H9 (cell line): ENCODE results near the gene TRIB2. TPM values are rescaled to one million over a fixed set of nuclear protein-coding genes. Genes with fewer than 3 reads are reported as not detected.

Experiments used
- DNase-seq: peaks from one replicate; pipeline ENCODE4 v3.0.0-alpha.2; 2017
- H2AFZ ChIP-seq: one replicate; pipeline ENCODE4 v1.6.1; 2013; ENCODE audit warnings: mild to moderate bottlenecking, low read length, control low read depth, moderate library complexity
- H2AK5ac ChIP-seq: 2 replicates; pipeline ENCODE4 v1.6.1; 2013; ENCODE audit warnings: low read length, control low read depth, mixed read lengths; ENCODE audit not compliant: insufficient read length
- H2BK120ac ChIP-seq: one replicate; pipeline ENCODE4 v1.6.1; 2013; ENCODE audit warnings: low read depth, mild to moderate bottlenecking, low read length, control low read depth, inconsistent platforms; ENCODE audit not compliant: poor library complexity, severe bottlenecking
- H2BK12ac ChIP-seq: 2 replicates; pipeline ENCODE4 v1.6.1; 2013; ENCODE audit warnings: low read length, control low read depth, mixed read lengths, low read depth; ENCODE audit not compliant: insufficient read length
- H2BK15ac ChIP-seq: 2 replicates; pipeline ENCODE4 v1.6.1; 2013; ENCODE audit warnings: low read depth, low read length, control low read depth
- H2BK20ac ChIP-seq: one replicate; pipeline ENCODE4 v1.6.1; 2013; ENCODE audit warnings: low read depth, mild to moderate bottlenecking, low read length, control low read depth, inconsistent platforms; ENCODE audit not compliant: poor library complexity, severe bottlenecking
- H2BK5ac ChIP-seq: 2 replicates; pipeline ENCODE4 v1.6.1; 2013; ENCODE audit warnings: low read length, control low read depth, mixed read lengths; ENCODE audit not compliant: insufficient read length
- H3K14ac ChIP-seq: 2 replicates; pipeline ENCODE4 v1.6.1; 2013; ENCODE audit warnings: low read length, control low read depth; ENCODE audit not compliant: insufficient read depth
- H3K18ac ChIP-seq: 2 replicates; pipeline ENCODE4 v1.6.1; 2013; ENCODE audit warnings: low read depth, mild to moderate bottlenecking, mixed read lengths, low read length, control low read depth; ENCODE audit not compliant: insufficient read length
- H3K23ac ChIP-seq: 2 replicates; pipeline ENCODE4 v1.6.1; 2013; ENCODE audit warnings: low read length, control low read depth, mixed read lengths, low read depth; ENCODE audit not compliant: insufficient read length
- H3K23me2 ChIP-seq: 2 replicates; pipeline ENCODE4 v1.6.1; 2013; ENCODE audit warnings: low read depth, mild to moderate bottlenecking, mixed read lengths, low read length, control low read depth; ENCODE audit not compliant: insufficient read length, poor library complexity, severe bottlenecking
- H3K27ac ChIP-seq: 2 replicates; pipeline ENCODE4 v1.5.1; 2013; ENCODE audit warnings: low read length, control low read depth, mixed read lengths, low read depth; ENCODE audit not compliant: insufficient read length
- H3K27me3 ChIP-seq: 2 replicates; pipeline ENCODE4 v1.6.1; 2013; ENCODE audit warnings: low read length, control low read depth, inconsistent platforms; ENCODE audit not compliant: insufficient read depth
- H3K4ac ChIP-seq: 2 replicates; pipeline ENCODE4 v1.6.1; 2013; ENCODE audit warnings: low read depth, mild to moderate bottlenecking, control low read depth, inconsistent platforms, low read length, moderate library complexity
- H3K4me1 ChIP-seq: 2 replicates; pipeline ENCODE4 v1.6.1; 2013; ENCODE audit warnings: low read length, control low read depth, inconsistent platforms; ENCODE audit not compliant: insufficient read depth
- H3K4me2 ChIP-seq: 2 replicates; pipeline ENCODE4 v1.6.1; 2013; ENCODE audit warnings: low read length, control low read depth, mixed read lengths; ENCODE audit not compliant: insufficient read length, insufficient read depth
- H3K56ac ChIP-seq: 2 replicates; pipeline ENCODE4 v1.6.1; 2013; ENCODE audit warnings: low read depth, mild to moderate bottlenecking, mixed read lengths, low read length, control low read depth; ENCODE audit not compliant: insufficient read length
- H3K79me1 ChIP-seq: 2 replicates; pipeline ENCODE4 v1.6.1; 2013; ENCODE audit warnings: low read depth, mild to moderate bottlenecking, moderate library complexity, low read length, control low read depth, inconsistent platforms; ENCODE audit not compliant: insufficient read depth, poor library complexity, severe bottlenecking
- H3K79me2 ChIP-seq: 2 replicates; pipeline ENCODE4 v1.6.1; 2013; ENCODE audit warnings: low read length, control low read depth, inconsistent platforms; ENCODE audit not compliant: insufficient read depth
- H3K9ac ChIP-seq: 2 replicates; pipeline ENCODE4 v1.6.1; 2013; ENCODE audit warnings: low read length, control low read depth, mixed read lengths; ENCODE audit not compliant: insufficient read length; ENCODE audit errors: extremely low read depth
- H3K9me3 ChIP-seq: one replicate; pipeline ENCODE4 v1.6.1; 2013; ENCODE audit warnings: low read depth, low read length, inconsistent platforms; ENCODE audit not compliant: control insufficient read depth
- H3T11ph ChIP-seq: one replicate; pipeline ENCODE4 v1.6.1; 2013; ENCODE audit warnings: mild to moderate bottlenecking, low read length, control low read depth, inconsistent platforms
- H4K20me1 ChIP-seq: one replicate; pipeline ENCODE4 v1.6.1; 2013; ENCODE audit not compliant: control insufficient read depth, insufficient read length, insufficient read depth
- H4K5ac ChIP-seq: 2 replicates; pipeline ENCODE4 v1.6.1; 2013; ENCODE audit warnings: low read depth, mild to moderate bottlenecking, mixed read lengths, low read length, control low read depth; ENCODE audit not compliant: insufficient read length
- H4K8ac ChIP-seq: replicated peaks from 2 replicates; pipeline ENCODE4 v1.6.1; 2013; ENCODE audit warnings: low read length, control low read depth, mixed read lengths, low read depth; ENCODE audit not compliant: insufficient read length
- H4K91ac ChIP-seq: 2 replicates; pipeline ENCODE4 v1.6.1; 2013; ENCODE audit warnings: low read depth, mild to moderate bottlenecking, moderate library complexity, mixed read lengths, low read length, control low read depth; ENCODE audit not compliant: insufficient read length
- H3K27ac Mint-ChIP-seq, 3 experiments: 2 replicates in 2 of 3; 3 replicates in 1 of 3; pipeline ENCODE4 v1.8.0; 2020 to 2021; ENCODE audit warnings: mixed read lengths in 3 of 3, mild to moderate bottlenecking in 1 of 3, moderate library complexity in 1 of 3
- H3K27me3 Mint-ChIP-seq: 2 replicates; pipeline ENCODE4 v1.8.0; 2021; ENCODE audit warnings: low read depth, mild to moderate bottlenecking, moderate library complexity, mixed read lengths
- H3K36me3 Mint-ChIP-seq, 3 experiments: 2 replicates in 2 of 3; 3 replicates in 1 of 3; pipeline ENCODE4 v1.8.0; 2020 to 2021; ENCODE audit warnings: low read depth in 3 of 3, mixed read lengths in 3 of 3; ENCODE audit not compliant: insufficient read depth in 1 of 3
- H3K4me1 Mint-ChIP-seq, 2 experiments: 2 replicates each; pipeline ENCODE4 v1.8.0; 2020; ENCODE audit warnings: mixed read lengths in 2 of 2
- H3K4me3 Mint-ChIP-seq, 2 experiments: 2 replicates in 1 of 2; 3 replicates in 1 of 2; pipeline ENCODE4 v1.8.0; 2020 to 2021; ENCODE audit warnings: mild to moderate bottlenecking in 2 of 2, mixed read lengths in 2 of 2, moderate library complexity in 1 of 2
- H3K9me3 Mint-ChIP-seq, 2 experiments: 2 replicates in 1 of 2; 3 replicates in 1 of 2; pipeline ENCODE4 v1.8.0; 2020; ENCODE audit warnings: mild to moderate bottlenecking in 2 of 2, mixed read lengths in 2 of 2, moderate library complexity in 1 of 2
- WGBS: extraction: QIAGEN DNeasy Blood & Tissue Kit; methylation state at CpG from one replicate; pipeline ENCODE4 v1.1.7; 2013; ENCODE audit warnings: missing lambda C conversion rate, low lambda C conversion rate, mixed read lengths; ENCODE audit not compliant: insufficient read length; ENCODE audit errors: extremely low coverage; 5-methylcytosine and 5-hydroxymethylcytosine counted together
- total RNA-seq: library from RNA; stranded (reverse); gene quantifications from 2 replicates; pipeline ENCODE4 v1.2.1, GENCODE V29; 2021
- TF ChIP-seq, protein P1 (sequence below): fragments of 200-600 bp; sonication (generic); conservative IDR thresholded peaks from 3 replicates; pipeline ENCODE4 v1.8.0; 2021; ENCODE audit warnings: antibody characterized with exemption, mild to moderate bottlenecking

TRIB2 gene
- total RNA-seq, 1 experiment from 2014 or later: 41.9 TPM

DNA sequence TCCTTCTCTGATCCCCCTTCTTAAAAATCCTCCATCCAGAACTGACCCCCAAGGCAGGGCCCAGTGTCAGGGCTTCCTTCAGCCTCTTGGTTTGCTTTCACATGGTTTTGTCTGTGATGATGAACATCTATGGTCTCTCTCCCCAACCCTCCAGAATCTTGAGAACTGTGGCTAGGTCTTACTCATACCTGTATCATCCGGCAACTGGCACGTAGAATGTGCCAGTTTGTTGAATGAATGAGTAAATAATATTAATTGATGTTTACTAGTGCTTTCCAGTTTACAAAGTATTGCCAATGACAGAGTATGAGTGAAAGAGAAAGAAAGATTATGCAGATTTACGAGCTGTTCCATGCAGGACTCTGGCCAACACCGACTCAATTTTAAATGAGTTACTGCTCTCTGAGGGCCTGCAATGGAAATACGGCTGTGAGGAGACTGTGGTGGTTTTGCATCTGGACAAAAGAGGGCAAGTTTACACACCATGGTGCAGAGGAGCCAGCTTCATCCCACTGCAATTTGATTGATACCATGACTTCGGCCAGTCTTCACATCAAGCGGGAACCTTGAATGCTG lies 29.9 kb upstream of the TRIB2 start:
- Histone ChIP-seq H3K4me2 (no peak overlapping the region), H3K14ac (no peak overlapping the region), H3K27ac (no peak overlapping the region), H3K79me2 (no peaks in the 10 kb centered on the region), H3K9me3 (no peaks in the 10 kb centered on the region), H2BK12ac (no peak overlapping the region), H3K23ac (no peak overlapping the region), H3T11ph (no peak overlapping the region), H2BK20ac (no peak overlapping the region), H4K5ac (no peak overlapping the region), H3K4ac (no peak overlapping the region), H2BK15ac (no peak overlapping the region), H3K79me1 (no peaks in the 10 kb centered on the region), H3K23me2 (no peaks in the 10 kb centered on the region), H3K27me3 (no peaks in the 10 kb centered on the region), H2AK5ac (no peak overlapping the region), H3K56ac (no peak overlapping the region), H3K9ac (no peak overlapping the region), H2BK120ac (no peak overlapping the region), H4K8ac (no peak overlapping the region), H3K4me1 (peaks cover 12% of the 10 kb centered on the region; the same call in 1 of the 2 replicates), H4K91ac (no peak overlapping the region), H3K18ac (no peak overlapping the region), H2AFZ (no peak overlapping the region), H4K20me1 (no peaks in the 10 kb centered on the region), H2BK5ac (no peak overlapping the region)
- H3K4me3 Mint-ChIP-seq: no peak overlapping the region
- H3K9me3 Mint-ChIP-seq: peaks cover 18% of the 10 kb centered on the region in 2 experiments
- H3K36me3 Mint-ChIP-seq: peaks cover 5 to 19% (median 11%) of the 10 kb centered on the region in 3 experiments; a peak in 6 of 7 replicates
- TF ChIP-seq, protein P1, sequence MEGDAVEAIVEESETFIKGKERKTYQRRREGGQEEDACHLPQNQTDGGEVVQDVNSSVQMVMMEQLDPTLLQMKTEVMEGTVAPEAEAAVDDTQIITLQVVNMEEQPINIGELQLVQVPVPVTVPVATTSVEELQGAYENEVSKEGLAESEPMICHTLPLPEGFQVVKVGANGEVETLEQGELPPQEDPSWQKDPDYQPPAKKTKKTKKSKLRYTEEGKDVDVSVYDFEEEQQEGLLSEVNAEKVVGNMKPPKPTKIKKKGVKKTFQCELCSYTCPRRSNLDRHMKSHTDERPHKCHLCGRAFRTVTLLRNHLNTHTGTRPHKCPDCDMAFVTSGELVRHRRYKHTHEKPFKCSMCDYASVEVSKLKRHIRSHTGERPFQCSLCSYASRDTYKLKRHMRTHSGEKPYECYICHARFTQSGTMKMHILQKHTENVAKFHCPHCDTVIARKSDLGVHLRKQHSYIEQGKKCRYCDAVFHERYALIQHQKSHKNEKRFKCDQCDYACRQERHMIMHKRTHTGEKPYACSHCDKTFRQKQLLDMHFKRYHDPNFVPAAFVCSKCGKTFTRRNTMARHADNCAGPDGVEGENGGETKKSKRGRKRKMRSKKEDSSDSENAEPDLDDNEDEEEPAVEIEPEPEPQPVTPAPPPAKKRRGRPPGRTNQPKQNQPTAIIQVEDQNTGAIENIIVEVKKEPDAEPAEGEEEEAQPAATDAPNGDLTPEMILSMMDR: no peak
- no CpG with 5 or more reads among the region's 7 CpGs for WGBS
- H3K27ac Mint-ChIP-seq: no peak overlapping the region
- peaks cover 28 to 29% of the 10 kb centered on the region in 2 experiments for H3K4me1 Mint-ChIP-seq
- no peaks in the 10 kb centered on the region; the same call in 1 of the 2 replicates for H3K27me3 Mint-ChIP-seq
- no peak for DNase-seq
